ENCODE measurements around the gene LIPC.

Gene LIPC

GRCh38 chr15:58489289-58490085 is 57.7 kb downstream of the LIPC start:
- TF ChIP-seq, protein P1, sequence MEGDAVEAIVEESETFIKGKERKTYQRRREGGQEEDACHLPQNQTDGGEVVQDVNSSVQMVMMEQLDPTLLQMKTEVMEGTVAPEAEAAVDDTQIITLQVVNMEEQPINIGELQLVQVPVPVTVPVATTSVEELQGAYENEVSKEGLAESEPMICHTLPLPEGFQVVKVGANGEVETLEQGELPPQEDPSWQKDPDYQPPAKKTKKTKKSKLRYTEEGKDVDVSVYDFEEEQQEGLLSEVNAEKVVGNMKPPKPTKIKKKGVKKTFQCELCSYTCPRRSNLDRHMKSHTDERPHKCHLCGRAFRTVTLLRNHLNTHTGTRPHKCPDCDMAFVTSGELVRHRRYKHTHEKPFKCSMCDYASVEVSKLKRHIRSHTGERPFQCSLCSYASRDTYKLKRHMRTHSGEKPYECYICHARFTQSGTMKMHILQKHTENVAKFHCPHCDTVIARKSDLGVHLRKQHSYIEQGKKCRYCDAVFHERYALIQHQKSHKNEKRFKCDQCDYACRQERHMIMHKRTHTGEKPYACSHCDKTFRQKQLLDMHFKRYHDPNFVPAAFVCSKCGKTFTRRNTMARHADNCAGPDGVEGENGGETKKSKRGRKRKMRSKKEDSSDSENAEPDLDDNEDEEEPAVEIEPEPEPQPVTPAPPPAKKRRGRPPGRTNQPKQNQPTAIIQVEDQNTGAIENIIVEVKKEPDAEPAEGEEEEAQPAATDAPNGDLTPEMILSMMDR (conservative IDR thresholded peaks at IDR 0.05; ENCODE audit: low read depth, low read length), result no peak
- H3K9ac ChIP-seq, result no peak overlapping the region
- no peak overlapping the region for H2AFZ ChIP-seq (ENCODE audit: low read depth)
- no peak overlapping the region for H3K27ac ChIP-seq
- H3K4me1 ChIP-seq (ENCODE audit: low read depth, poor library complexity, severe bottlenecking), result peaks cover 3% of the 10 kb centered on the region
- H4K20me1 ChIP-seq (ENCODE audit: insufficient read depth), result no peaks in the 10 kb centered on the region
- no peak overlapping the region for H3K4me3 ChIP-seq (IDR thresholded peaks at IDR 0.05; ENCODE audit: insufficient read depth, low read depth, low read length)
- no peak overlapping the region for H3K4me2 ChIP-seq
- H3K79me2 ChIP-seq (ENCODE audit: insufficient read depth, low read depth), result no peaks in the 10 kb centered on the region
- H3K36me3 ChIP-seq (ENCODE audit: insufficient read depth), result no peaks in the 10 kb centered on the region
- no peaks in the 10 kb centered on the region for H3K27me3 ChIP-seq (ENCODE audit: insufficient read depth, low read depth)

DNA sequence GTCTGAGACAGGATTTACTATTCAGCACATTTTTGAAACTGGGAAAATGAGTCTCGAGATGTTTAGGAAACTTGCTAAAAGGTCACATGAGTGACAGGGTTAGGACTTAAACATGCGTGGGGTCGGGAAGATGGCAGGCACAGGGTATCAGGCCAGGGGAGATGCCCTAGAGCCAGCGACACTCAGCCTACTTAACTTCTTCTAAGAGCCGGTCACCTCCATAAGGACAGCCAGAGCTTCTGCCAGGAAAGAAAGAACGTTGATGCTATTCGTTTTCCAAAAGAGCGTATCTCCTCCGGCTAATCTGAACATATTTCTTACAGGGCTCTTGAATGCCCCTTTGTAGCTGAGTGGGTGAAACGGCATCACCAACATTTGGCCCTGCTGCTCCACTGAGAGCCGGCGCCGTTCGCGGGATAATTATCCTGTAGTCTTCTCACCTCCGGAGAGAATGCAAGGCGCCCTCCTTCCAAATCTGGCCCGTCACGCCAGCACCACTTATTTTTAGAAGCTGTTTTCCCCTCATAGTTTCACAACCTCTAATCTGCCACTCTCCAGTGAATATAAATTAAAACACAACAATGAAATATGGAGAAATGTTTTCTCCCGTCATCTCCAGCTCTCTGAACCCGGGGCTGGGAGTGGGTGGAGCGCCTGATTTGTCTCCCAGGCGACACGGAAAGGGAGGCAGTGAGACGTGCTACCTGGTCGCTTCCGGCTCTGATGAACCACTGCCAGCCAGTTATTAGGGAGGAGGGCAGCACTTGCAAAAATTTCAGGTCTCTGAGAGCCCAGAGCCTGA is 58.5 kb downstream of the LIPC start:
- H3K27ac ChIP-seq, result no peak overlapping the region
- H3K4me2 ChIP-seq, result no peak overlapping the region
- H3K4me3 ChIP-seq (IDR thresholded peaks at IDR 0.05; ENCODE audit: insufficient read depth, low read depth, low read length), result no peak overlapping the region
- no peaks in the 10 kb centered on the region for H3K79me2 ChIP-seq (ENCODE audit: insufficient read depth, low read depth)
- H3K27me3 ChIP-seq (ENCODE audit: insufficient read depth, low read depth), result no peaks in the 10 kb centered on the region
- H3K4me1 ChIP-seq (ENCODE audit: low read depth, poor library complexity, severe bottlenecking), result peaks cover 3% of the 10 kb centered on the region
- TF ChIP-seq, protein P1 (conservative IDR thresholded peaks at IDR 0.05; ENCODE audit: low read depth, low read length), result no peak
- H4K20me1 ChIP-seq (ENCODE audit: insufficient read depth), result no peaks in the 10 kb centered on the region
- no peak overlapping the region for H2AFZ ChIP-seq (ENCODE audit: low read depth)
- H3K36me3 ChIP-seq (ENCODE audit: insufficient read depth), result no peaks in the 10 kb centered on the region
- no peak overlapping the region for H3K9ac ChIP-seq

- TF ChIP-seq, protein P1 (conservative IDR thresholded peaks at IDR 0.05; ENCODE audit: low read depth, low read length), result no peak
- H3K4me1 ChIP-seq (ENCODE audit: low read depth, poor library complexity, severe bottlenecking), result peaks cover 3% of the 10 kb centered on the region
- H3K4me2 ChIP-seq, result no peak overlapping the region
- H2AFZ ChIP-seq (ENCODE audit: low read depth), result no peak overlapping the region
- no peaks in the 10 kb centered on the region for H3K36me3 ChIP-seq (ENCODE audit: insufficient read depth)
- H3K27me3 ChIP-seq (ENCODE audit: insufficient read depth, low read depth), result no peaks in the 10 kb centered on the region
- H3K9ac ChIP-seq, result no peak overlapping the region
- H4K20me1 ChIP-seq (ENCODE audit: insufficient read depth), result no peaks in the 10 kb centered on the region
- H3K79me2 ChIP-seq (ENCODE audit: insufficient read depth, low read depth), result no peaks in the 10 kb centered on the region
- no peak overlapping the region for H3K27ac ChIP-seq
- H3K4me3 ChIP-seq (IDR thresholded peaks at IDR 0.05; ENCODE audit: insufficient read depth, low read depth, low read length), result no peak overlapping the region
These were observed 59.2 kb downstream of the LIPC start for GRCh38 chr15:58490888-58491473.

- Histone ChIP-seq H4K20me1 (ENCODE audit: insufficient read depth) (no peaks in the 10 kb centered on the region), H3K27ac (no peak overlapping the region)
These were observed 59.9 kb downstream of the LIPC start for GRCh38 chr15:58491499-58492202.

More at GRCh38 chr15:58491499-58492202, 59.9 kb downstream of the LIPC start:
- H2AFZ ChIP-seq (ENCODE audit: low read depth), result no peak overlapping the region
- TF ChIP-seq, protein P1 (conservative IDR thresholded peaks at IDR 0.05; ENCODE audit: low read depth, low read length), result no peak
- no peak overlapping the region for H3K9ac ChIP-seq
- no peak overlapping the region for H3K4me3 ChIP-seq (IDR thresholded peaks at IDR 0.05; ENCODE audit: insufficient read depth, low read depth, low read length)
- H3K36me3 ChIP-seq (ENCODE audit: insufficient read depth), result no peaks in the 10 kb centered on the region
- H3K4me2 ChIP-seq, result no peak overlapping the region
- peaks cover 6% of the 10 kb centered on the region for H3K4me1 ChIP-seq (ENCODE audit: low read depth, poor library complexity, severe bottlenecking)
- no peaks in the 10 kb centered on the region for H3K79me2 ChIP-seq (ENCODE audit: insufficient read depth, low read depth)
- no peaks in the 10 kb centered on the region for H3K27me3 ChIP-seq (ENCODE audit: insufficient read depth, low read depth)
